ENCODE data around the gene FLVCR1. TPM values are rescaled to one million over a fixed set of nuclear protein-coding genes. Genes with fewer than 3 reads are reported as not detected.

Gene FLVCR1
- total and polyA plus RNA-seq, 2 donors (not counting 3 experiments of a cell fraction or from before 2014, with no cell fraction given) = 3.2 to 11.9 TPM

- Histone ChIP-seq H3K36me3 (ENCODE audit: control insufficient read depth in 2 of 2, extremely low read depth in 1 of 2, insufficient read depth in 2 of 2, low read length in 2 of 2) (no peaks in the 10 kb centered on the region), H3K4me2 (ENCODE audit: insufficient read depth, low read length) (no peak overlapping the region), H3K4me1 (ENCODE audit: control insufficient read depth, extremely low read depth, insufficient read depth, low read length) (no peaks in the 10 kb centered on the region), H3K9me3 (replicated peaks; ENCODE audit: control insufficient read depth, insufficient read depth, low read length) (no peaks in the 10 kb centered on the region), H3K9ac (replicated peaks; ENCODE audit: extremely low read depth, insufficient read depth, low read length) (no peak overlapping the region), H3K9me1 (replicated peaks; ENCODE audit: control insufficient read depth, extremely low read depth, insufficient read depth, low read length) (no peaks in the 10 kb centered on the region), H3K79me2 (ENCODE audit: control insufficient read depth, insufficient read depth, low read length) (no peaks in the 10 kb centered on the region), H3K4me3 (replicated peaks in 1 of 3; ENCODE audit: insufficient read depth in 1 of 3, low read depth in 1 of 3, low read length in 3 of 3) (no peak overlapping the region), H4K20me1 (replicated peaks; ENCODE audit: control insufficient read depth, extremely low read depth, insufficient read depth, low read length) (no peaks in the 10 kb centered on the region), H3K27ac (ENCODE audit: insufficient read depth, low read depth, low read length) (no peak overlapping the region), H3K27me3 (ENCODE audit: control insufficient read depth in 2 of 2, insufficient read depth in 2 of 2, low read length in 2 of 2) (no peaks in the 10 kb centered on the region), H2AFZ (ENCODE audit: low read depth, low read length) (no peak overlapping the region)
- intact Hi-C loops (cut with micrococcal nuclease) = no loop called here
- dilution Hi-C loops (cut with MboI; ENCODE audit: extremely low pct_ligation_motif_present, low sequenced_read_pairs) = no loop called here
- no TSS peak for BruUV-seq (replicated peaks)
- no peak for TF ChIP-seq GATA2 (IDR thresholded peaks at IDR 0.05; ENCODE audit: insufficient read depth, insufficient read length, low read depth, low read length)
- no peak for TF ChIP-seq MAX (IDR thresholded peaks at IDR 0.05; ENCODE audit: insufficient read depth, insufficient read length)
- no peak for TF ChIP-seq EZH2 (IDR thresholded peaks at IDR 0.05; ENCODE audit: borderline replicate concordance, low read depth, low read length, severe bottlenecking)
- no peak for TF ChIP-seq JUN (IDR thresholded peaks at IDR 0.05; ENCODE audit: borderline replicate concordance, insufficient read depth, insufficient read length, low read depth)
- no peak for TF ChIP-seq FOS (IDR thresholded peaks at IDR 0.05; ENCODE audit: borderline replicate concordance, insufficient read depth, low read length)
- no peak for TF ChIP-seq POLR2AphosphoS5 (IDR thresholded peaks at IDR 0.05; ENCODE audit: insufficient read depth, low read depth, low read length)
- no peak for TF ChIP-seq MYC (IDR thresholded peaks at IDR 0.05; ENCODE audit: low read depth, low read length)
- no peak for TF ChIP-seq POLR2A (IDR thresholded peaks at IDR 0.05; ENCODE audit: low read depth, low read length)
- TF ChIP-seq CTCF (IDR thresholded peaks at IDR 0.05; ENCODE audit: extremely low read depth in 1 of 2, insufficient read depth in 1 of 2, low read depth in 1 of 2, low read length in 2 of 2) = no peak
- ChIA-PET CTCF (interaction anchor here (0.9 kb wide), 2 partner anchors 136 to 403 kb away, joined by 3 read pairs; no protein-coding TSS in a partner anchor), POLR2A (no interaction called here)
- DNase-seq (ENCODE audit: low read depth, low spot score) (no peak), FAIRE-seq (no peak)
Measured at GRCh38 chr1:212879947-212880690, 22.0 kb downstream of the FLVCR1 start.
